RWPE2 (cell line): ENCODE results near the gene TRIM56.

ENCODE experiments used
- ATAC-seq: fragments of 200-7000 bp; cut with Tn5 transposase; 3 replicates; pipeline ENCODE4 v1.9.1; 2021; ENCODE audit warnings: low read depth
- DNase-seq: peaks from one replicate; pipeline ENCODE4 v3.0.0-alpha.2; 2020; ENCODE audit warnings: low spot score
- H3K27ac ChIP-seq: fragments of 450-650 bp; 2 replicates; pipeline ENCODE4 v1.5.1; 2017; ENCODE audit warnings: mild to moderate bottlenecking; ENCODE audit not compliant: poor library complexity, severe bottlenecking
- H3K27me3 ChIP-seq: fragments of 250-450 bp; sonication (Bioruptor Pico); 2 replicates; pipeline ENCODE4 v1.5.1; 2021; ENCODE audit warnings: mild to moderate bottlenecking, moderate library complexity; ENCODE audit not compliant: insufficient read depth, poor library complexity, severe bottlenecking
- H3K36me3 ChIP-seq: fragments of 250-450 bp; sonication (Bioruptor Pico); 2 replicates; pipeline ENCODE4 v1.5.1; 2020; ENCODE audit warnings: low read depth, mild to moderate bottlenecking, moderate library complexity
- H3K4me1 ChIP-seq: fragments of 250-450 bp; sonication (Bioruptor Pico); 2 replicates; pipeline ENCODE4 v1.5.1; 2021; ENCODE audit warnings: mild to moderate bottlenecking, moderate library complexity; ENCODE audit not compliant: insufficient read depth, poor library complexity, severe bottlenecking
- H3K4me3 ChIP-seq: fragments of 250-450 bp; sonication (Bioruptor Pico); 2 replicates; pipeline ENCODE4 v1.5.1; 2021; ENCODE audit warnings: mild to moderate bottlenecking, moderate library complexity; ENCODE audit not compliant: severe bottlenecking
- H3K9me3 ChIP-seq: fragments of 250-450 bp; sonication (Bioruptor Pico); 2 replicates; pipeline ENCODE4 v1.5.1; 2021; ENCODE audit warnings: mild to moderate bottlenecking, moderate library complexity; ENCODE audit not compliant: severe bottlenecking
- TF ChIP-seq, protein P1 (sequence below): fragments of 450-650 bp; IDR thresholded peaks from one replicate; pipeline ENCODE4 v1.5.1; 2017; ENCODE audit warnings: mild to moderate bottlenecking, moderate library complexity; ENCODE audit not compliant: poor library complexity, severe bottlenecking

The TRIM56 gene

DNA sequence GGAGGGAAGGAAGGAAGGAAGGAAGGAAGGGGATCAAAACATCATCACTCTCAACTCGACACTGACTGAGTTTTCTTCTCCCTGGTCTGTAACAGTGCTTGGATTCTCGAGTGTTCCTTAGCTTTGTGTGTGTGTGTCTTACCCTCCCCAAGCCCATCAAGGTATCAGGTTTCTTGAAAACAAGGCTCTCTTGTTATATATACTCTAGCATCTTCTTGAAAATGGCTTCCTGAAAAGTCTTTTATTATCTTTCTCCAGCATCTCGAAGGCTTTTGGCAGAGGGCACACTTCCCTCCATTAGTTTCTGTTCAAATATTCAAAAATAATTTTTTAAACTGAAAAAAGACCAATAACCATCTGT, 55.0 kb downstream of the TRIM56 start:
- no peak; the same call in 2 of the 3 replicates for ATAC-seq
- Histone ChIP-seq H3K4me3 (no peak overlapping the region), H3K9me3 (no peaks in the 10 kb centered on the region), H3K27ac (peak overlapping the region; percentile 90), H3K4me1 (peaks cover 31% of the 10 kb centered on the region), H3K27me3 (no peaks in the 10 kb centered on the region), H3K36me3 (peaks cover 29% of the 10 kb centered on the region)
- TF ChIP-seq, protein P1, sequence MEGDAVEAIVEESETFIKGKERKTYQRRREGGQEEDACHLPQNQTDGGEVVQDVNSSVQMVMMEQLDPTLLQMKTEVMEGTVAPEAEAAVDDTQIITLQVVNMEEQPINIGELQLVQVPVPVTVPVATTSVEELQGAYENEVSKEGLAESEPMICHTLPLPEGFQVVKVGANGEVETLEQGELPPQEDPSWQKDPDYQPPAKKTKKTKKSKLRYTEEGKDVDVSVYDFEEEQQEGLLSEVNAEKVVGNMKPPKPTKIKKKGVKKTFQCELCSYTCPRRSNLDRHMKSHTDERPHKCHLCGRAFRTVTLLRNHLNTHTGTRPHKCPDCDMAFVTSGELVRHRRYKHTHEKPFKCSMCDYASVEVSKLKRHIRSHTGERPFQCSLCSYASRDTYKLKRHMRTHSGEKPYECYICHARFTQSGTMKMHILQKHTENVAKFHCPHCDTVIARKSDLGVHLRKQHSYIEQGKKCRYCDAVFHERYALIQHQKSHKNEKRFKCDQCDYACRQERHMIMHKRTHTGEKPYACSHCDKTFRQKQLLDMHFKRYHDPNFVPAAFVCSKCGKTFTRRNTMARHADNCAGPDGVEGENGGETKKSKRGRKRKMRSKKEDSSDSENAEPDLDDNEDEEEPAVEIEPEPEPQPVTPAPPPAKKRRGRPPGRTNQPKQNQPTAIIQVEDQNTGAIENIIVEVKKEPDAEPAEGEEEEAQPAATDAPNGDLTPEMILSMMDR, result no peak
- DNase-seq, result no peak

DNA sequence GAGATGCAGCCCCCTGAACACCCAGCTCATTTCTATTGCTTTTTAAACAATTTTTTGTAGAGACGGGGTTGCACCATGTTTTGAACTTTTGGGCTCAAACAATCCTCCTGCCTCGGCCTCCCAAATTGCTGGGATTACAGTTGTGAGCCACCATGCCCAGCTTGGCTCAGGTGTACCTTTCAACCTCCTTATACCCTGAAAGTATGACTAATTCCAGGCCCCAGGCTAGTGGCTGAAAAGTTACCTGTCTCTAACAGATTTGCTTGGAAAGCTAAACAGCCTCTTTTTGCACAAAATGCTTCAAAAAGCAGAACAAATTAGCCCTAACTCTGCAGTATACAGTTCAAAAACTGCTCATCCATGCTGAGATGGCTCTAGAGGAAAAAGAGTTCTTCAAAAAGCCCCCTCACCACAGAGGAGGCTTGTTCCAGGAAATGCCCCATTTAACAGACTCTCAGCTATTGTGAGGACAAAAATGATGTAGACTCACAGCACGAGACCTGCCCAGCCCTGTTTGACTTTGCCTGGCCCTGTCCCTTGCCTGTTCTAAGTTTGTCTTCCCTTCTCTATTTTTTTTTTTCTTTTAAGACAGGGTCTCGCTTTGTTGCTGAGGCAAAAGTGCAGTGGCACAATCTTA, 55.6 kb downstream of the TRIM56 start:
- peak; percentile 38 for ATAC-seq

More for the DNA sequence above, 55.6 kb downstream of the TRIM56 start:
- Histone ChIP-seq H3K27ac (peak overlapping the region; percentile 90), H3K27me3 (no peaks in the 10 kb centered on the region), H3K36me3 (peaks cover 24% of the 10 kb centered on the region), H3K4me3 (no peak overlapping the region), H3K9me3 (no peaks in the 10 kb centered on the region), H3K4me1 (peaks cover 31% of the 10 kb centered on the region)
- DNase-seq, result no peak
- TF ChIP-seq, protein P1, result no peak
